HL-60 (cell line): ENCODE results near the gene ADAMTS1.

Experiments used
- POLR2AphosphoS5 ChIP-seq: IDR thresholded peaks from 2 replicates; pipeline ENCODE4 v1.6.1; 2012; ENCODE audit warnings: low read depth
- REST ChIP-seq: IDR thresholded peaks from 2 replicates; pipeline ENCODE4 v1.6.1; 2012; ENCODE audit warnings: low read depth; ENCODE audit not compliant: insufficient replicate concordance
- SPI1 ChIP-seq: IDR thresholded peaks from 2 replicates; pipeline ENCODE4 v1.6.1; 2012; ENCODE audit warnings: low read depth, mild to moderate bottlenecking, borderline replicate concordance
- TF ChIP-seq, protein P1 (sequence below): IDR thresholded peaks from one replicate; pipeline ENCODE4 v1.5.1; 2011; ENCODE audit warnings: low read length, control low read depth, inconsistent platforms; ENCODE audit not compliant: insufficient read depth

DNA sequence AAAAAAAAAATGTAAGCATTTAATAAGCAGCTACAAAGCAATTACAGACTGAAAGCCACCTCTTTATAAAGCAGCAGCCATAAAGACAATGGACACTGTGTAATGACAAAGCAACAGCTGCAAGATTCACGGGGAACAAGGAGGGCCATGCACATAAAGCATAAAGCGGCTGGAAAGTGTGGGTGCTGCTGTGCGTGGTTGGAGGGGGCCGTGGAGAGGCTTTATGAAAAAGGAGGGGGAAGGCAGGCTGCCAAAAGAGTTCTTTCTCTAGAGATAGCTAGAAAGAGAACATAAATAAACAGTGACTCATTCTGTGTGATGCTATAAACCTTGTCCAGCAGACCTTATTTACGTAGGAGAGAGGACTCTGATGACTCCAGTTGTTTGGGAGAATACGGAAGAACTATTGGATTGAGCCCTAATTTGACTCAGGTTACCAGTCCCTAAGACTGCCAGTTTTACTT, 49.3 kb downstream of the ADAMTS1 start:
- TF ChIP-seq, protein P1, sequence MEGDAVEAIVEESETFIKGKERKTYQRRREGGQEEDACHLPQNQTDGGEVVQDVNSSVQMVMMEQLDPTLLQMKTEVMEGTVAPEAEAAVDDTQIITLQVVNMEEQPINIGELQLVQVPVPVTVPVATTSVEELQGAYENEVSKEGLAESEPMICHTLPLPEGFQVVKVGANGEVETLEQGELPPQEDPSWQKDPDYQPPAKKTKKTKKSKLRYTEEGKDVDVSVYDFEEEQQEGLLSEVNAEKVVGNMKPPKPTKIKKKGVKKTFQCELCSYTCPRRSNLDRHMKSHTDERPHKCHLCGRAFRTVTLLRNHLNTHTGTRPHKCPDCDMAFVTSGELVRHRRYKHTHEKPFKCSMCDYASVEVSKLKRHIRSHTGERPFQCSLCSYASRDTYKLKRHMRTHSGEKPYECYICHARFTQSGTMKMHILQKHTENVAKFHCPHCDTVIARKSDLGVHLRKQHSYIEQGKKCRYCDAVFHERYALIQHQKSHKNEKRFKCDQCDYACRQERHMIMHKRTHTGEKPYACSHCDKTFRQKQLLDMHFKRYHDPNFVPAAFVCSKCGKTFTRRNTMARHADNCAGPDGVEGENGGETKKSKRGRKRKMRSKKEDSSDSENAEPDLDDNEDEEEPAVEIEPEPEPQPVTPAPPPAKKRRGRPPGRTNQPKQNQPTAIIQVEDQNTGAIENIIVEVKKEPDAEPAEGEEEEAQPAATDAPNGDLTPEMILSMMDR: no peak
- TF ChIP-seq POLR2AphosphoS5: no peak
- TF ChIP-seq REST: no peak
- TF ChIP-seq SPI1: no peak
